D721Med (cell line): ENCODE data around the gene TRMU.

ENCODE experiments used
- DNase-seq: peaks from one replicate; pipeline ENCODE4 v3.0.0; 2011; ENCODE audit warnings: low spot score; ENCODE audit not compliant: insufficient read length
- FAIRE-seq: peaks from 2 replicates; lab custom pipeline; 2011; peaks lifted over from hg19 to GRCh38; lab: Jason Lieb, UNC
- TF ChIP-seq, protein P1 (sequence below): IDR thresholded peaks from 2 replicates; pipeline ENCODE4 v1.5.1; 2012; ENCODE audit warnings: mild to moderate bottlenecking, control low read depth; ENCODE audit not compliant: insufficient read depth; ENCODE audit errors: missing control alignments

TRMU gene, protein sequence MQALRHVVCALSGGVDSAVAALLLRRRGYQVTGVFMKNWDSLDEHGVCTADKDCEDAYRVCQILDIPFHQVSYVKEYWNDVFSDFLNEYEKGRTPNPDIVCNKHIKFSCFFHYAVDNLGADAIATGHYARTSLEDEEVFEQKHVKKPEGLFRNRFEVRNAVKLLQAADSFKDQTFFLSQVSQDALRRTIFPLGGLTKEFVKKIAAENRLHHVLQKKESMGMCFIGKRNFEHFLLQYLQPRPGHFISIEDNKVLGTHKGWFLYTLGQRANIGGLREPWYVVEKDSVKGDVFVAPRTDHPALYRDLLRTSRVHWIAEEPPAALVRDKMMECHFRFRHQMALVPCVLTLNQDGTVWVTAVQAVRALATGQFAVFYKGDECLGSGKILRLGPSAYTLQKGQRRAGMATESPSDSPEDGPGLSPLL

DNA sequence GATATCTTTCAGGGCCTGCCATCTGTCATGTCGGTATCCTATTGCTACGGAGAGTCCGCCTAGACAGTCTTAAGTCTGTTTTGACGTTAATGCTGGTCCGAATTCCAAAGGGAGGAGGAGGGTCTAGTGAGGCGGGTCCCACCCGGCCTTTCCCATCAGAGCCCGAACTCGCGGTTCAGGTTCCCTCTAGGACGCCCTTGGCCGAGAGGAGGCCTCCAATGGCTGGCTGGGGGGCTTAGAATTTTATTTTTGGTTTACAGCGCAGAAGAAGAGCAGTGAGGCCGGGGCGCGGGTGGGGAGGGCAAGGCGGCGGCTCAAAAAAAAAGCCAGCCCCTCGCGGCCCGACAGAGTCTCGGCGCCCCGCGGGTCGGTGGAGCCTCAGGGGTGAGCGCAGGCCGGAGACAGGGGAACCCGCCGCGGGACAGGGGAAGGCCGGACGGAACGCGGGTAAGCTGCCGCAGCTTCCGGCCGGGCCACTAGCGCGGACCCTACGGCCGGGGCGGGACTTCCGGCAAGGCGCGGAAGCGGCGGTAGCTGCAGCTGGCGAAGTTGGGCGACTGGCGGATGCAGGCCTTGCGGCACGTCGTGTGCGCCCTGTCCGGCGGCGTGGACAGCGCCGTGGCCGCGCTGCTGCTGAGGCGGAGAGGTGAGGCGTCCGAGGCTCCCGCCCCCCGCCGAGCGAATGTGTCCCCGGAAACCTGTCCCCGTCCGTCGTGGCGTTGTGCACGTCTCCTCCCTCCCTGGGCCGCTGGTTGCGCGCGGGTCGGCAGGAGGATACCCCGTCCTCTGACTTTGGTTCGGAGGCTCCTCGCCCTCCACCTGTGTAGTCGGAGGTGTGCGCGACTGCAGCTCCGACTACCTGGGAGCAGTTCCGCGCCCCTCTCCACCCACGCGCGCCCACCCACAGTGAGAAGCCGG, at the start of gene TRMU:
Gene TRMU, plus strand, starts transcription at position 514 of the 918 bp plus-strand sequence. Its CDS starts 51 bp downstream, at position 565.
- DNase-seq = peak; percentile 65
- TF ChIP-seq, protein P1, sequence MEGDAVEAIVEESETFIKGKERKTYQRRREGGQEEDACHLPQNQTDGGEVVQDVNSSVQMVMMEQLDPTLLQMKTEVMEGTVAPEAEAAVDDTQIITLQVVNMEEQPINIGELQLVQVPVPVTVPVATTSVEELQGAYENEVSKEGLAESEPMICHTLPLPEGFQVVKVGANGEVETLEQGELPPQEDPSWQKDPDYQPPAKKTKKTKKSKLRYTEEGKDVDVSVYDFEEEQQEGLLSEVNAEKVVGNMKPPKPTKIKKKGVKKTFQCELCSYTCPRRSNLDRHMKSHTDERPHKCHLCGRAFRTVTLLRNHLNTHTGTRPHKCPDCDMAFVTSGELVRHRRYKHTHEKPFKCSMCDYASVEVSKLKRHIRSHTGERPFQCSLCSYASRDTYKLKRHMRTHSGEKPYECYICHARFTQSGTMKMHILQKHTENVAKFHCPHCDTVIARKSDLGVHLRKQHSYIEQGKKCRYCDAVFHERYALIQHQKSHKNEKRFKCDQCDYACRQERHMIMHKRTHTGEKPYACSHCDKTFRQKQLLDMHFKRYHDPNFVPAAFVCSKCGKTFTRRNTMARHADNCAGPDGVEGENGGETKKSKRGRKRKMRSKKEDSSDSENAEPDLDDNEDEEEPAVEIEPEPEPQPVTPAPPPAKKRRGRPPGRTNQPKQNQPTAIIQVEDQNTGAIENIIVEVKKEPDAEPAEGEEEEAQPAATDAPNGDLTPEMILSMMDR = no peak
- FAIRE-seq = no peak

DNA sequence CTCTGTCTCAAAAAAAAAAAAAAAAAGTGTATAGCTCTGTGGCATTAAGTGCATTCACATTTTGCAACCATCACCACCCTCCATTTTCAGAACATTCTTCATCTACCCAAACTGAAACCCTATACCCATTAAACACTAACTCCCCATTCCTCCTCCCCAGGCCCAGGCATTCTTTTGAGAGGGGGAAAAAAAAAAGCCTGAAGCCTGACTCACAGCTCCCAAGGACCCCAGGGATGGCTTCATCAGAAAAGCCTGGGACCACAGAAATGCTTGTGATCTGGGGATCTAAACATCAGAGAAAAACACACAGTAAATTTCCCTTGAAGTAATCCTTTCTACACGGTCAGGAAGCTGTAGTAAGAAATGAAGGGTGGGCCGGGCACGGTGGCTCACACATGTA, 49.5 kb upstream of the TRMU start:
- TF ChIP-seq, protein P1 = no peak
- FAIRE-seq = no peak
- DNase-seq = no peak

DNA sequence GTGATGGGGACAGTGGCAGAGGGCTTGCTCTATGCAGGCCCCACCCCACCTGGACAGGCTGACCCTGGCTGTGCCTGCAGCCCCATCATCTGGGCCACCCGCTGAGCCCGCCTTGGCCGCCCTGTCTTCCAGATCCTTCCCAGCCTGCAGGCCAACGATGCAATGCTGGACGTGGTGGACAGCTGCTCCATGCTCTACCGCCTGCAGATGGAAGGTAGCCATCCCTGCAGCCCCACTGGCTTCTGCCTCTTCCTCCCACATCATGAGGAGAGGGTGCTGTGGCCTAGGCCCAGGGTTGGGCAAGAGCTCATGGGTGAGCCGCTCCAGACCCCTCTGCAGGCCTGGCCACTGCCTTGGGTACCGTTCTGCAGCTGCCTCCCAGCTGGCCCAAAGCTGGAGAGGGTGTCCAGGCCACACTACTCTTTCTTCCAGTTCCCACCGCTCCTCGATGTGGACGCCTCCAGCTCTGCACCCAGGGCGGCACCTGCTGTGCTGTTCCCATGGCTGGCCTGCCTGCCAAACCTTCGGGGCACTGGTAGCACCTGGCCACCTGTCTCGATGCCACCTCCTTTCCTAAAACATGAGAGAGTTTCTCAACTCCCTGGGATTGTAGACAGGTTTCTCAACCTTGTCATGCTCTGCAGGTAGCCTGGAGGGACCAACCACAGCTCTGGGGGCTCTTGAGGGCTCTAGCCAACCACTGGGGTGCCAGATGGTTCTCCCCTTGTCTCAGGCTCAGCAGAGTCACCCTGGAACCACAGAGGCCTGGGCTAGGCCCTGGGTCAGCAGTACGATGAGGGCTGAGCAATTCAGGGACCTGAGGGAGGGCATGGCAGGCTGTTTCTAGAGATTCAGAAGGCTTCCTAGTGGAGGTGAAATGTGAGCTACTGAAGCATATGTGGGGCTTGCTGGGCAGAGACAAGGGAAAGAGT, 48.3 kb upstream of the TRMU start:
- no peak for FAIRE-seq
- TF ChIP-seq, protein P1 = no peak
- no peak for DNase-seq

DNA sequence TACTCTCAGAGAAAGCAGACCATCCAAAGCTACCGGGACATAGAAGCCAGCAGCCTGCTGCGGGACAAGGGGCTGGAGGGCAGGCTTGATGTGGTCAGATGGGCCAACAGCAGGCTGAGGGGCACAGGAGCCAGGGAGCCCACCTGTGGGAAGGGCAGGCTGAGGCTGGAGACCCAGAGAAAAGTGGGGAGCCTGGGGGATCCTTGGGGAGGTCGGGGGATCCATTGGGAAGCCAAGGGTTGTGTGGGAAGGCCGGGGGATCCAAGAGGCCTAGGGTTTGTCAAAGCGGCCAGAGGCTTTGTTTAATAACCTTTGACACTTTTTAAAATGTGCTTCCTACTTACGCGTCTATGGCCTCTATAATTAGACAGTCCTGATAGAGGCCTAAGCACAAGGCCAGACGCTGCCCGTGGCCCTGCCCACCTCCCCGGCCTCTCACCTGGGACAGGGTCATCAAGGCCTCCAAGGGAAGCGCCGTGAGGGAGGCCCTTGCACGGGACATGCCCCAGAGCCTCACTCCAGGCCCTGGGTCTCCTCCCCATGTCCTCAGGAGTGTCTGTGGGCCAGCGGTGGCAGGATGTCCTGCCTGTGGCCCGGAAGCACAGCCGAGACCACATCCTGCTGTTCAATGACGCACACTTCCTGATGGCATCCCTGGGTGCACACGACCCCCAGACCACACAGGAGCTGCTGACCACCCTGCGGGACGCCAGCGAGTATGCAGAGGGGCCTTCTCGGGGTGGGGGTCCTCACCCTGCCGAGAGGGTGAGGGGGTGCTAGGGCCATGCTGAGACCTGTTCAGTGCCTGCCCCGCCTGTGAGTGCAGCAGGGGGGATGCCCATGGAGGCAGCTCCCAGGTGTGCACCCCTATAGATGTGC, 47.4 kb upstream of the TRMU start:
- no peak for DNase-seq
- FAIRE-seq = no peak
- TF ChIP-seq, protein P1 = no peak

DNA sequence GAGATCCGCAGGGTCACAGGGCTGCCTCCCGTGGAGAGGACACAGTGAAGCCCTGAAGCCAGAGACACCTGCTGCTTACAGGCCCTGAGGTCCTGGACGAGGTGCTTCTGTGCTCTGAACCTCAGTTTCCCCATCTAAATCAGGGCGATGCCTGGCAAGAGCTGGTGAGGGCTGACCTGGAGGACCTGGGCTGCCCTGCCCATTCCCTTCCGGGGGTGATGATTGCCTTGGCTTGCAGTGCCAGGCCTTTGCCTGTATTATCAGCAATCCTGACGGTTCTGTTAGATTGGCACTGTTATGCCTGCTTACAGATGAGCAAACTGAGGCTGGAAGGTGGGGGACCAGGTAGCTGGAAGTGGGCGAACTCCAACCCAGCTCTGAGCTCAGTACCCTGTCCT, 46.7 kb upstream of the TRMU start:
- TF ChIP-seq, protein P1 = no peak
- no peak for DNase-seq
- no peak for FAIRE-seq
